SH-SY5Y (cell line): ENCODE data around the gene CYB561D1.

Source experiments
- GATA2 ChIP-seq: IDR thresholded peaks from 2 replicates; pipeline ENCODE4 v1.6.1; 2011; ENCODE audit warnings: mild to moderate bottlenecking, low read depth, low read length
- GATA3 ChIP-seq: IDR thresholded peaks from 2 replicates; pipeline ENCODE4 v1.6.1; 2011; ENCODE audit warnings: low read depth, mild to moderate bottlenecking, low read length, moderate library complexity

DNA sequence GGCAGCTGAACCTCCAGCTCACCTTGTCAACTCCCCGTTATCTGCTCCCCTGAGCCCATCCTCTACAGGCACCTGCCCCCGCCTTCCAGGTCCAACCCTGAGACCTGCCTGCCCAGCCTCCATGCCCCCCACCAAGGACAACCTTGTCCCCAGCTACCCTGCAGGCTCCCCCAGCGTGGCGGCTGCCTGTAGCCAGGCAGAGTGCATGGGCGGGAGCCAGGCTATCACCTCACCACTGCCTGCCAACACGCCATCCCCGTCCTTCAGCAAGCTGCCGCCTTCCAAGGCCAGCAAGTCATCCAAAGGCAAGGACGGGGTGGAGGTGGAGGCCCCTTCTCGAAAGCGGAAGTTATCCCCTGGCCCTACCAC, 3.0 kb upstream of the CYB561D1 start:
- TF ChIP-seq GATA2 = no peak
- no peak for TF ChIP-seq GATA3
